ENCODE measurements around the gene TMEM184C.

TMEM184C gene

DNA sequence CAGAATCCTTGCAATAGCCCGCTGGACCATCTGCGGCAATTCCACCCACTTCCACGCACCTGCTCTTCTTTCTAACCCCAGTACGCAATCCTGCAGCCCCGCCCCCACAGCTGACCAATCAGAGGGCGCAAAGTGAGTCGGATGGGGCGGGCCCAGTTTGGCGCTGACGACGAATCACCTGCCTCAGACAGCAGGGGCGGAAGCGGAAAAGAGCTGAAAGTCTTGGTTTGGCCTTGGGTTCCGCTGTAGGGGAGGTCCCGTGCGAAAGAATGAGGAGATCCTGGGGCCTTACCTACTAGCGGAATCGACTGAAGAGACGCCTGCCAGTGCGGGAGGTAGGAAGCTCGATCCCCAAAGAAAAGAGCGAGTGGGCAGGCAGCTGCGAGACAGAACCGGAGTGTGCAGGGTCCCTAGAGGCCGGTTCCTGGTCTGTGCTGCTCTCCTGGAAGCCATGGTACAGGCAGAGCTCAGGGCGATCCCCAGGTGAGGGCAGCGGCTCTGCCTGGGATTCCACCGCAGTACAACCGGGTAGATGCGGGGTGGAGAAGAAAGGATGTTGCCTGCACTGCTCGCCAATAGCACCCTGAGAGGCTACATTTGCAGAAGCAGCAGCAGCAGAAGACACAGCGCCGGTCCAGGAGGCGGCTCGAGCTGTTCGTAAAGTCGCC, at the start of gene TMEM184C:
Gene TMEM184C (plus strand): TSS at position 225 of the 668 bp plus-strand sequence. CDS start 560 bp downstream, outside the sequence.
- DNase-seq = peak; percentile 68

DNA sequence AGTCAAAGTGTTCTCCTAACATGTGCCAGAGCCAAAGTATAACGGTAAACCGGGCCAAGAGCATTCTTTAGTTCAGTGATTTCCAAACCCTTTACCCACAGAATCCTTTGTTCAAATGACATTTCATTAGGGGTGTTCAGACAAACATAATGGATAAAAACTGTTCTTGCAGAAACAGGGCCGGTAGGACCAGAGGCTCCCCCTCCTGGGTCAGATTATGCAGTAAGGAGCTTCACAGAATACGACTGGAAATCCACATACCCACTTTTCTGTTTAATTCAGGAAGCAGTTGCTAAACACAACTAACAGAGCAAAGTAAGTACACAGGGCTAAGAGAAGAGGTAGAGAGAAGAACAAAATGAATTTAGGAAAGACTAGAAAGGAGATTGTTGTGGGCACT, 46.6 kb upstream of the TMEM184C start:
- no peak for DNase-seq

DNA sequence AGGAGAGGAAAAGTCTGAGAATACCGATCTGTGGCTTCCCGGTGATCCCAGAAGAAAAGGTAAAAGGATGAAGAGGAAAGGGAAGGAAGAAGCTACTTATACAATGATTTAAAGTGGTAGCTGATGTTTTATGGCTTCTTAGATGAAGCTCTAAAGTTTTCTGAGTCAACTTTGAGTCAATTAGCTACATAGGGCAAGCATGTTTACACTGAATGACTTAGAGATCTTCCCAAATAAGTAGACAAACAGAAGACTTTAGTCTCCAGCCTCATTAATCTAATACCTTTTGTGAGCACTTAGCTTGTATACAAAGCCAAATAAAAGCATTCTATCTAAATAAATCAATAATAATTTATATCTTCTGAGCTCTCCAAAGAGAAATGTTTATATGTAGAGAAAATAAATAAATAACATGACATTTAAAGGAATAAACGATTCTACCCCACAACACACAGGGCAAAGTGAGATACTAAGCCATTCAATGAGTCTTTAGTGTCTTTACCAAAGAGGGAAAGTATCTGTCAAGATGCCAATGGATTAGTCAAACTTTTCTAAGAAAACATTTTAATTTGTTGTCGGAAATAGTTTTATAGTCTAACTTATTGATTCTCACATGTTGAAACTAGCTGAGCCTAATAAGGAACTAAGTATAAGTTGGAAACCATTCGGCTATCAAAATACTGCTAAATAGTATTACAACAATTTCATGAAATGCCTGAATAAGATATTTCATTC, 46.0 kb upstream of the TMEM184C start:
- DNase-seq = no peak

DNA sequence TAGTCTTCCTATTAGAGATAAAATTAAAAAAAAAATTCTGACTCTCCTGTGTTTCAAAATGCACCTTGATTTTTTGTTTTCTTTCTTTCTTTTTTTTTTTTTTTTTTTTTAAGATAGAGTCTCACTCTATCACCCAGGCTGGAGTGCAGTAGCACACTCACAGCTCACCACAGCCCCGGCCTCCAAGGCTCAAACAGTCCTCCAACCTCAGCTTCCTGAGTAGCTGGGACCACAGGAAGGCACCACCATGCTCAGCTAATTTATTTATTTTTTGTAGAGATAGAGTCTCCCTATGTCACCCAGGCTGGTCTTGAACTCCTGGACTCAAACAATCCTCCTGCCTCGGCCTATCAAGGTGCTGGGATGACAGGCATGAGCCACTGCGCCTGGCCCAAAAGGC, 41.1 kb upstream of the TMEM184C start:
- DNase-seq = no peak

DNA sequence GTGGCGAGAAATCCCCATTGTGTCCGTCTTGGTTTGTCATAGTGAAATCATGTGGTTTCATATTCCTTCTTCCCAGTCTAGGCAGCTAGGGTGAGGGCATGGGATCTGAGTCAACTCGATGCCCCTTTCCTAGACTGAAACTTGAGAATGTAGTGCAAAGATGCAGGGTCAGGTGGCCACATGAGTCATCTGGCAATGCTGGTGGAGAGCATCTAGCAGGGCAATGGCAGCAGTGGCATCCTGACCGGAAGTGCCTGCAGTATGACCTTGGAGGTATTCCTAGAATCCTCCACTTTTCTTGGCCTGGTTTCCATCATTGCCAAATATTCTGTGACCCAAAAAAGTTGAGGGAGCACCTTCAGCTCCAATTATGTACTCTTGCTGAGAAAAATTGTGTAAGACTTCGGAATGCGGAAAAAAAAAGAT, 39.1 kb upstream of the TMEM184C start:
- DNase-seq = no peak

DNA sequence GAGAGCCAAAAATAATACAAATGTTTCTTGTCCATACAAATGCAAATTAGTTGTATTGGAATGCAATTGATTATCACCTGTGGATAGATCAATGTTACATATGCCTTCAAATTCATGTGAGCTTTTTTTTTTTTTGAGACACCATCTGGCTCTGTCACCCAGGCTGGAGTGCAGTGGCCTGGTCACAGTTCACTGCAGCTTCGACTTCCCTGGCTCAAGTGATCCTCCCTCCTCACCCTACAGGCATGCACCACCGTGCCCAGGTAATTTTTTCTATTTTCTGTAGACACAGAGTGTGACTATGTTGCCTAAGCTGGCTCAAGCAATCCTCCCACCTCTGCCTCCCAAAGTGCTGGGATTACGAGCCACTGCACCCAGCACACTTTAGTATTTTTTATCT, 38.6 kb upstream of the TMEM184C start:
- DNase-seq = no peak

DNA sequence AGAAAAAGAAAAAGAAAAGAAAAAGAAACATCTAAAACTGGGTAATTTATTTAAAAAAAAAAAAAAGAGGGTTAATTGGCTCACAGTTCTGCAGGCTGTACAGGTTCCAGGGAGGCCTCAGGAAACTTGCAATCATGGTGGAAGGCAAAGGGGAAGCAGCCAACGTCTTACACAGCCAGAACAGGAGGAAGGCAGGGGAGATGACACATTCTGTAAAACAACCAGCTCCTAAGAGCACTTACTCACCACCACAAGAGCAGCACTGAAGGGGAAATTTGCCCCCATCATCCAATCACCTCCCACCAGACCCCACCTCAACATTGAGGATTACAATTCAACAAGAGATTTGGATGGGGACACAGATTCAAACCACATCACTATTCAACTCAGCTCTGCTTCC, 36.8 kb upstream of the TMEM184C start:
- DNase-seq = no peak

DNA sequence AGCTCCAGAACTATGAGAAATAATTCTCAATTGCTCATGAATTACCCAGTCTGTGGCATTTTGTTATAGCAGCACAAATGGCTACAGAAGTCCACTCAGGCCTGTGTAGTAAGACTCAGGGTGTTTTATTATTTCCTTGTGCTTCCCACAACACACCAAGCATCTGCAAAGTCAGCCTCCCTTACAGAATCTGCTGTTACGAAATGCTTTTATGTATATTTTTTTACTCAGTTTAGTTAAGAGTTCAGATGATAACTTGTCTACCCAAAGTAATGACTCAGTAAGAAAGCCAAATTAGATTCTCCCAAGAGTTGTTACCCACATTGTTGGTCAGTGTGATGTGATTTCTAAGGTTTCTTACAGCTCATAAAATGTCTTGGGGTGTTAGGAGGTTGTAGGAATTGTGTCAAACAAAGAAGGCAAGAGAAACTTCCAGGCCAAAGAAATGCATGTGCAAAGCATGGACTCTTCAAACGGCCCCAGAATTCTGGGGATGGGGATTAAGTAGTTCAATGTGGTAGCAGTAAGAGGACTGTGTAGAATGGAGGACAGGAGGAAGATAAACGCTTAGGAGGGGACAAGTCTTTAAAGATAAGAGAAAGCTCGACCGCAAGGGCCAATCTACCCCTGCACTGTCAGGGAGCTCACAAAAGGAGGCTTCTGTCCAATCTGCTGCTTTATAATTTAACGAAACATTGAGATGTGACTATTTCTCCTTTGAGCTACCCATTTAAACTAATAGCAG, 35.4 kb upstream of the TMEM184C start:
- no peak for DNase-seq

DNA sequence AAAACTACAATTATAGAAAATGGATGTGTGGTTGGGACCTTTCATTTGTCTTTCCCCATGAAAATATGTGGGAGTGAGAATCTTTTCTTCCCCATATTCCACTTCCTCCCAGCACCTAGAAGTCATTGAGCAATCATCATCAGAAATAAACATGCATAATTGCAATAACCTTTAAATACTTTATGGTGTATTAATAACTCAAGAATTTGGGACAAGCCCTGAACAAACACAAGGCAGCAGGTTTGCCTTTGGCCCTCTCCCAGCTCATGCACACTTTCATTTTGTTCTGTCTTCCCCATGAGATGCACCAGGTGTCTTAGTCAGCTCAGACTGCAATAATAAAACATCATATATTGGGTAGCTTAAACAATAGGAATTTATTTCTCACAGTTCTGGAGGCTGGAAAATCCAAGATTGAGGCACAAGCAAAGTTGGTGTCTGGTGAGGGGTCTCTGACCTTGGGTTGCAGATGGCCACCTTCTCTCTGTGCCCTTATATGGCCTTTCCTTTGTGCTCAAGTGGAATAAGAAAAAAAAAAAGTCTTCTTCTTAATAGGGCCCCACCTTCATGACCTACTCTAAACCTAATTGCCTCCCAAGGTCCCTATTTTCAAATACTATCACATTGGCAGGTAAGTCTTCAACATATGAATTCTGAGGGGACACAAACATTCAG, 34.7 kb upstream of the TMEM184C start:
- DNase-seq = no peak

DNA sequence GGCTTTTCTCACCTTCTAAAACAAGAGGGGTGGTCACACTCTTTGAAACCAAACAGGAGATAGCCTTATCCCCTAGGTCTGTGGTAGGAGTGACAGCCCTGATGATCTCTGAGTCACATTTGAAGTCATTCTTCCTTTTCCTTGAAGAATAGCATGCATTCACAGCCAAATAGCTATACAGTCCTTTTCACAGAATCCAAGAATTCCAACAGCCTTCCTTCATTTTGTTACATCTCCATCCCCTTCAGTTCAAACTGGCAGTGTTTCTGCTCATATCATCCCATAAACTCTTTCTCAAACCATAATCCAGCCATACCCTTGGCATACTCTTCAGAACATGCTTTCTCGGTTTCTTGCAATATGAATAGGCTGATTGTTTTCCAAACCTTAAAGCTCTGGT, 33.3 kb upstream of the TMEM184C start:
- DNase-seq = no peak

DNA sequence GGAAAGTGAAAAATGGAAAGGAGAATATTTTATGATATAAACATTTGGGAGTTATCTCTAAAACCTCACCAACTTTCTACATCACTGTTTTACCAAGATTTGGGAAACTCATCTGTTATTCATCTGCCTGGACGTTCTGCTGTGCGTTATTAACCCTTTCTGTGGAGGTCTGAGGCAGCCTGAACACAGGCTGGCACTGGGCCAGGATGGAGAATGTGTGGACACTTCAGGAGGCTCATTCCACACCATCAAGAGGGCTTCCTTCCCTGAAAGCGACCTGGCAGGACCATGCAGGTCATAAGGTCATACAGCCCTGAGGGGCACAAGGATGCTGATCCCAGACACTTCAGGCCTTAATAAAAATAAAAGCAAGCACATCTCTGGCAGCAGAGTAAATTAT, 31.2 kb upstream of the TMEM184C start:
- no peak for DNase-seq

DNA sequence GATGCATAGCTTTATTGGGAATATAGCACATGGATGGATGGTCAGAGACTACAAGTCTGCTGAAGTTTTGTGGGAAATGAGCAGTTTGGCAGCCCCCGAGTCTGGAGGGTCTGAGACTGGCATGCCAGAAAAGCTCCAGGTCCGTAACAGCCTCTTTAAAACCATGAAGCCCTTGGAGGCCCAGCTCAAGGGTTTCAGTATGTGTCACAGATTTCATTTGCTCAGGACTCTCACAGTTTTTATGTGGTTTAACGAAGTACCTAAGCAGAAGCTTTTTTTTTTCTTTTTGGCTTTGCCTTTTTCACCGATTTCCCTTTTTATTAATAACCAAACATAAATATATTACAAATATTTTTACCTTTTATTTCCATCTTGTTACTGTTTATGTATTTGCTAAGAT, 30.6 kb upstream of the TMEM184C start:
- DNase-seq = no peak

DNA sequence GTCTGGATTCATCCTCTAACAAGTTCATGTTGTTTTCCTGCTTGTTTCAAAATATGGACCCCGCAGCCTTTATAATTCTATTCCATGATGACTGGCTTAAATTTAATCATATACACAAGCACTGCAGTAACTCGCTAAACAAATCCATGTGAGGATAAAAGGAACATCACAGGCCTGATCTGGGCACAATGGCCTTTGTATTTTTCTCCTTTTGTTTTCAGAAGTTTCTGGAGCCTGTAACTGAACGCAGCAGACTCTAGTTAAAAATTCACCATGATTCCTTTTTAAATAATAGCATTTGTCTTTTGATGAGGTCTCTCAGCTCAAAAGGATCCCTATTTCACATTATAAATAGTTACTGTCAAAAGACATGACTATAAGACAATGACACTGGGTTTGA, 30.2 kb upstream of the TMEM184C start:
- DNase-seq = no peak

DNA sequence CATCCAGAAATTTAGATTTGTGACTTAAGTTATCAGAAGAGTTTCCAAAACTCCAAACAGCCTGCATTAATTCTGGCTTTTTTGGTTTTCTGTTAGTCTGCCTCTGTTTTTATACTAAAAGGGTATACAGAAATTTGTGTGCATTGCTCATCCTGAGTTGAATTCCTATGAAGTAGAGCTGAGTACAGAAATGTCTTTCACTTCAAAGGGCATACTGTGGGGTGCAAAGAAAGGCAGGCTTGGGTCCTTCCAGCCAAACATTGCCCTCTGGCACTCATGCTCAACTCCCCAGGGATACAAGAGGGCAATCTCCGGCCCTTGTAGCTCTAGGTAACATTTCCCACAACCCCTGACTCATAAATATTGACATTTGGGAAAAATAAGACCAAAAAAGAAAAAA, 27.6 kb upstream of the TMEM184C start:
- DNase-seq = no peak

DNA sequence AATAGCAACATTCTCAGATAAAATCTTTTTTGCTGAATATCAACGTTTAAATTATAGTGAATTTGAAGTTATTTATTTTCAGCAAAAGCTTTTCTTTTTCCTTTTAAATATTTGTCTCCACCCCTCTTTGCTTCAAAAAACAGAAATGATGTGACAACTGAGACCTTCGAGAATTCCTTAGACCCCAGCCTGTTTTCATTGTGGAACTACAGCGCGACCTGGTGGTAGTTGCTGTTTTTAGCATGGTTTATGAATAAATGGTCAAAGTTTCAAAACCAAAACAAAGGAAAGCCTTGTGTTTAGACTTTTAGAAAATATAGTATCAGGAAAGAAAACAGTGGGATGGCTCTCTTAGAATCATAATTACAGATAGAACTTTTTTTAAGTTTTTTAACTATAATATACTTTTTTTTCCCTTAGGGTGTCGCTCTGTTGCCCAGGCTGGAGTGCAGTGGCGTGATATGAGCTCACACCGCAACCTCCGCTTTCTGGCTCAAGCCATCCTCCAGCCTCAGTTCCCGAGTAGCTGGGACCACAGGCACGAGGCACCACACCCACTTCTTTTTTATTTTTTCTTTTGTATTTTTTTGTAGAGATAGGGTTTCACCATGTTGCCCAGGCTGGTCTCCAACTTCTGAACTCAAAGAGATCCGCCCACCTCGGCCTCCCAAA, 26.8 kb upstream of the TMEM184C start:
- no peak for DNase-seq

DNA sequence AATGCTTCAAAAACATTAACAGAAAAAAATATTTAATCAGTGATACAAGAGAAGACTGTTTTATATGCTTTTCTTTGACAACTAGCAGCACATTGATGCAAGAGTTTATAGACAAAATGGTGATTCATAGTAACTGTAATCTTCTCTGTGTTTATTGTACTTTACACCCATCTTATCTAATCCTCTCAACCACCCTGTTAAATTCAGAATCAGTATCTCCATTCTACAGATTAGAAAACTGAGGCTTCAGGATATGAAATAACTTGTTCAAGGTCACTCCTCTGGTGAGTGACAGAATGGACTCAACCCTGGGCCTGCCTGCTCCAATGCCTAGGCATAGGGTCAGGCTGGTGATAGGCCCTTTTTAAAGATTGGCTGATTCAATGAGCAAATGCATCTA, 26.1 kb upstream of the TMEM184C start:
- DNase-seq = no peak

DNA sequence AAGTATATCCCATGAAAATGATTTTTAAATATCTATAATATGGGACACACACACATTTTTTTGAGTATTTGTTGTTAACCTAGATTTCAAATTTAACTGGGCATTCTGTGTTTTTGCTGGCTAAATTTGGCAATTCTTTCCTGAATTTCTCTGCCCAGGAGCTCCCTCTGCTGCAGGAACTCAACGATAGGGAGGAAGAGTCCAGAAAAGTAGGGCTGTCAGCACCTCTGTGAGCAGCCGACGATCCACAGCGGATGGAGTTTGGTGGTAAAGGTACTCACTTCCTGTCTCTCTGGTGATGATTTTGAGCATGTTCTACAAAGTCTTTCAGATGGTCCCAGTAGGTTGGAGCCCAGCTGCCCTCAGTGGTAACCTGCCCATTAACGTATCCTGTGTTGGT, 23.1 kb upstream of the TMEM184C start:
- no peak for DNase-seq

DNA sequence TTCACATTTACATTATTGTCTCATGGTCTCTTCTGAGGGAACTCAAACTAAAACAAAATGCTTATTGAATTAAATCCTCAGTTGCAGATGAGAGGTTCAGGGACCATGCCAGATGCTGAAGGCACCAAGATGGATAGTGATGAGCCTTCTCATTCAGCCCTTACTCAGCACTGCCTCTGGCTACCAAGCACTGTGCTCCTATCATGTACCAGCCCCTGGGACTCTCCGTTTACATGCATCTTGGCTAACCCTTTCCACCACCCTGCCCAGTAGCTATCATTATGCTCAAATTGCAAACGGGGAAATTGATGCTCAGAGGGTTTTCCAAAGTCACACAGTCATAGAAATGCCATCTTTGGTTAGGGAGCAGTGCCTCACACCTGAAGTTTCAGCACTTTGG, 22.6 kb upstream of the TMEM184C start:
- no peak for DNase-seq

DNA sequence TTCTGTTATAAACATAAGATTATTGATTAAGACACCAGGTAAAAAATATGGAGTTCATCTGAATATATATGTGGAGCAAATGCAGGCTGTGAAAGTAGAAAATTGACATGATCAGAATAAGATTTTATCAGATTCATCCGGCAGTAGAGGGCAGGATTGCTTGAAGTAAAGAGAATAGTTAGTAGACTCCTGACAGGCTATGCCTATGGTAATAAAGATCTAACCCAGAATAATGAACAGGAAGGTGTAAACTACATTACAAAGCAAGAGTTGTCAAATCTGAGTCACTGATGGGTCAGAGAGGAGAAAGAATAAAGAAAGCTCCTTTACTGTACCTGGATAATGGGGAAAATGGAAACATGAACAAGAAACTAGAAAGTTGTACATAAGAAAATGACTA, 20.8 kb upstream of the TMEM184C start:
- DNase-seq = no peak

DNA sequence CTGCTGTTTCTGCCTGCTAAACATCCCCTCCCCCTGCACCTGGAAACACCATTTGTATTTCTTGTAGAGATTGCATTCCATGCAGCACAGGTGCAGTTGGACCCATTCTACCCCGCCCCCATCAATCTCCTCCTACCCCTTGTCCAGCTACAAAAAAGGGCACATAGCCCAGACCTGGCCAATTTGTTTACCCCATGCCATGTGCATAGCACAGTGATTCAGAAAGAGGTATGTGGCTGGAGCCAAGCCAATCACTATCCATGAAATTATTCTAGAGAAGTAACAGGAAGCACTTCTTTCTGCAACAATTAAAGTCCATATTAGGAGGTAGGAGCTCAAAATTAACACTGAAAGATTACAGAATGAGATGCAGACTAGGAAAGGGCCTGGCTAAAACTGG, 20.2 kb upstream of the TMEM184C start:
- DNase-seq = no peak

DNA sequence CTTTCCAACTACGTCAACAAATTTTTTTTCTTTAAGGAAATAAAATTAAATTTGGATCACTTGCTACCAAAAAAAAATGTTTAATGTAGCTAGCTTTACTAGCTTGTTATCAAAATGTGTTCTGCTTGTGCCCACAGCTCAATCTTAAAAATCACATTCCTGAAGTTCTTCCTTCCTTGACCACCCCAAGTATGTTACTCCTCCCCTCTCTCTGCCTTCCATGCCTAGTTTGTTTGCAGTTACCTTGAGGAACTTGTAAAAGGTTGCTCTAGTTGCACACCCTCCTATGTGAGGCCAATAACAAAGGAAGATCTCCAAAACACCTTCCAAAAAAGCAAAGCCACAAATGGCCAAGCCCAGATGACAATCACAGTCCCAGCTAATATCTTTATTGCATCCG, 19.6 kb upstream of the TMEM184C start:
- no peak for DNase-seq

DNA sequence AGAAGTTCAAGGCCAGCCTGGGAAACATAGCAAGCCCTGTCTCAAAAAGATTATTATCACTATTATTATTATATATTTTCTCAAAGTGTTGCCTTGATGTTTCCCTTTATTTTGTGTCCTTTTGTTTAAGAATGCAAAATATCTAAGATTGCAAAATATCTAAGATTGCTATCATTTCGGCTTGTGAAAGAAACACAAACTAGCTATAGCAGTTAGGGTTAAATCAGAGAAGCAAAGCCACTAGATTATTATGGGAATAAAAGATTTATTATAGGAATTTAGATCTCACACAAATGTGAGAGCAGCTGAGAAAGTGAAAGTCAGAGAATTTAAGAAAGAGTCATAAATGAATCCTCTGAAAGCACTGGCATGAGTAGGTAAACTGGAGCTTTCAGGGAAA, 18.0 kb upstream of the TMEM184C start:
- DNase-seq = no peak

DNA sequence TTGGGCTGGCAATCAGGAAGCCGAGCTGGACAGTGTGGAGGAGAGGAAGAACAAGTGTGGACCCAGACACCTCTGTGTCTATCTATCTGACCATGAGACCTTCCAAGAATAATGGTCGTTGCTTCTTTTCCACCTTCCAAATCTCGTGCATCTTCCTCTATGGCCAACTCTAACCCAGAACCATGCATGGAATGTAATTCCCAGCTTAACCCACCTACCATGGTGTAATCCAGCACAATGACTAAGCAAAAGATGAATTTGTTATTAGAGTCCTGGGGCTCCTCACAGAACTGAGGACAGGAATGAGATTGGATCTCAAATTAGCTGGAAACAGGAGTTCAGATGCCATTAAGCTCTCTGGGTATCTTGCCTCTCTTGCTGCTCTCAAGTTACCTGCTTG, 17.4 kb upstream of the TMEM184C start:
- DNase-seq = no peak
